GM12874 (cell line): ENCODE results near the gene TACC2.

Experiments
- TF ChIP-seq, protein P1 (sequence below): IDR thresholded peaks from 2 replicates; pipeline ENCODE4 v1.5.1; 2011; ENCODE audit warnings: low read depth, mild to moderate bottlenecking, control low read depth, low read length, moderate library complexity; ENCODE audit not compliant: insufficient read depth

TACC2 gene

GRCh38 chr10:122121059-122121458, 132.1 kb downstream of the TACC2 start:
- TF ChIP-seq, protein P1, sequence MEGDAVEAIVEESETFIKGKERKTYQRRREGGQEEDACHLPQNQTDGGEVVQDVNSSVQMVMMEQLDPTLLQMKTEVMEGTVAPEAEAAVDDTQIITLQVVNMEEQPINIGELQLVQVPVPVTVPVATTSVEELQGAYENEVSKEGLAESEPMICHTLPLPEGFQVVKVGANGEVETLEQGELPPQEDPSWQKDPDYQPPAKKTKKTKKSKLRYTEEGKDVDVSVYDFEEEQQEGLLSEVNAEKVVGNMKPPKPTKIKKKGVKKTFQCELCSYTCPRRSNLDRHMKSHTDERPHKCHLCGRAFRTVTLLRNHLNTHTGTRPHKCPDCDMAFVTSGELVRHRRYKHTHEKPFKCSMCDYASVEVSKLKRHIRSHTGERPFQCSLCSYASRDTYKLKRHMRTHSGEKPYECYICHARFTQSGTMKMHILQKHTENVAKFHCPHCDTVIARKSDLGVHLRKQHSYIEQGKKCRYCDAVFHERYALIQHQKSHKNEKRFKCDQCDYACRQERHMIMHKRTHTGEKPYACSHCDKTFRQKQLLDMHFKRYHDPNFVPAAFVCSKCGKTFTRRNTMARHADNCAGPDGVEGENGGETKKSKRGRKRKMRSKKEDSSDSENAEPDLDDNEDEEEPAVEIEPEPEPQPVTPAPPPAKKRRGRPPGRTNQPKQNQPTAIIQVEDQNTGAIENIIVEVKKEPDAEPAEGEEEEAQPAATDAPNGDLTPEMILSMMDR: no peak

DNA sequence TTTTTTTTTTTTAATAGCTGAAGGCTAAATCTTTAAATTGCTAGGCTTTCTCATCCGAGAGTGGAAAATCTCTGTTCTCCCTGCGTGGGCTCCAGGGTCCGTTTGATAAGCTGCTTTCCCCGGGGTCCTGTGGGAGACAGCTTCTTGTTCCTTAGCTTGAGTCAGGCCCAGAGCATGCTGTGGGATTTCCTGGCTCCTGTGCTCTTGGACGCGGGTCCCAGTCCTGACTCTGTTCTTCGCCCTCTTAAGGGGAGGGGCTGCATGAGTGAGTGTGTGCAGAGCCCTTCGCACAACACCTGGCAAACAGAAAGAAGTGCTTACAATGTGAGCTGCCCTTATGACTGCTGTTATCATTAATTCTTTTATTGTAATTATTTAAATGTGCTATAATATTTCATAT, 133.5 kb downstream of the TACC2 start:
- TF ChIP-seq, protein P1: no peak

DNA sequence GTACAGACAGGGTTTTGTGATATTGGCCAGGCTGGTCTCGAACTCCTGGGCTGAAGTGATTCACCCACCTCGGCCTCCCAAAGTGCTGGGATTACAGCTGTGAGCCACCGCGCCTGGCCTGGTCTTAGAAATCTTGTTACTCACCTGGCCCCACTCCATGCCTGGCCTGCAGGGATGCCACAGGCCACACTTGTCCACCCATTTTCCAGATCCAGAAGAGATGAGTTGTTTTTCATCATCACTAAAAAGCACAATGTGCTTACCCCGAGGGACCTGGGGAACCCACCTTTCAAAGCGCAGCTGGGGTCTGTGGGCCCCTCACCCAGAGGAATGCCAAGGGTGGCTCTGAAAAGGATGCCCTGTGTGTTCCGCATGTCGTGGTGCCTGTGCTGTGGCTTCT, 134.2 kb downstream of the TACC2 start:
- TF ChIP-seq, protein P1: no peak

DNA sequence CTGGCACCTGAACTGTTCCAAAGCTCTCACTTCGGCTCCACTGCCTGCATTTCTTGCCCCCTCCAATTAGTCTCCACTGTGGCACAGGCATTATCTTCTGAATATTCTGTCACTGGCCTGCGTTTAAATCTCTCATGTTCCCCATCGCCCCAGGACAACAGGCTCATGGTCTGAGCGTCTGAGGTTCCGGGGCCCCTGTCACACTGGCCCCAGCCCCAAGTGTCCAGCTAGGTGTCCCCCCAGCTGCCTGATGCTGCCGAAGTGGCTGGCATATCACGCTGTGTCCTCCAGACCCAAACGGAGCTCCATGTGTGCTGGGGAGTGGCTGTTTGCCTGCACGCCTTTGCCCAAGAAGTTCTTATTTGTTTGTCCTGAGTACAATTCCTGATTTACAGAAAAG, 135.4 kb downstream of the TACC2 start:
- TF ChIP-seq, protein P1: no peak

GRCh38 chr10:122124808-122125207, 135.8 kb downstream of the TACC2 start:
- TF ChIP-seq, protein P1: no peak

GRCh38 chr10:122126763-122127659, 138.0 kb downstream of the TACC2 start:
- TF ChIP-seq, protein P1: no peak

GRCh38 chr10:122127943-122128342, 139.0 kb downstream of the TACC2 start:
- TF ChIP-seq, protein P1: no peak
